GM23338 (cell line): ENCODE data around the gene POLR1A. TPM values are rescaled to one million over a fixed set of nuclear protein-coding genes. Genes with fewer than 3 reads are reported as not detected.

Experiments used
- ATAC-seq: fragments of 200-7000 bp; cut with Tn5 transposase; 3 replicates; pipeline ENCODE4 v1.9.1; 2020
- DNase-seq: peaks from one replicate; pipeline ENCODE4 v3.0.0-alpha.2; 2015; ENCODE audit warnings: low spot score
- H2AFZ ChIP-seq: fragments of 200-600 bp; sonication (generic); 2 replicates; pipeline ENCODE4 v1.8.0; 2016; ENCODE audit warnings: antibody characterized with exemption, mild to moderate bottlenecking, moderate library complexity
- H3F3A ChIP-seq: fragments of 200-600 bp; sonication (generic); replicated peaks from 2 replicates; pipeline ENCODE4 v1.8.0; 2017; ENCODE audit warnings: antibody characterized with exemption, mixed run types, low read depth
- H3K27ac ChIP-seq: fragments of 200-600 bp; sonication (generic); 2 replicates; pipeline ENCODE4 v1.6.1; 2016; ENCODE audit warnings: low read depth
- H3K27me3 ChIP-seq: fragments of 200-600 bp; sonication (generic); 2 replicates; pipeline ENCODE4 v1.8.0; 2016; ENCODE audit warnings: mild to moderate bottlenecking, mixed run types, moderate library complexity; ENCODE audit not compliant: insufficient read depth
- H3K36me3 ChIP-seq: fragments of 200-600 bp; sonication (generic); 2 replicates; pipeline ENCODE4 v1.8.0; 2016; ENCODE audit warnings: mild to moderate bottlenecking; ENCODE audit not compliant: insufficient read depth
- H3K4me1 ChIP-seq: fragments of 200-600 bp; sonication (generic); 2 replicates; pipeline ENCODE4 v1.8.0; 2016; ENCODE audit warnings: mild to moderate bottlenecking, moderate library complexity; ENCODE audit not compliant: insufficient read depth
- H3K4me2 ChIP-seq: fragments of 200-600 bp; sonication (generic); 2 replicates; pipeline ENCODE4 v1.7.1; 2017; ENCODE audit warnings: mixed run types
- H3K4me3 ChIP-seq: fragments of 200-600 bp; sonication (generic); 2 replicates; pipeline ENCODE4 v1.6.1; 2016; ENCODE audit warnings: mixed run types
- H3K79me2 ChIP-seq: fragments of 200-600 bp; sonication (generic); replicated peaks from 2 replicates; pipeline ENCODE4 v1.8.0; 2017; ENCODE audit warnings: mild to moderate bottlenecking; ENCODE audit not compliant: insufficient read depth
- H3K9me2 ChIP-seq: fragments of 200-600 bp; sonication (generic); 2 replicates; pipeline ENCODE4 v1.8.0; 2017; ENCODE audit not compliant: insufficient read depth
- H4K20me1 ChIP-seq: fragments of 200-600 bp; sonication (generic); replicated peaks from 2 replicates; pipeline ENCODE4 v1.8.0; 2017; ENCODE audit warnings: mild to moderate bottlenecking; ENCODE audit not compliant: insufficient read depth
- H3K27ac Mint-ChIP-seq: 2 replicates; pipeline ENCODE4 v1.8.0; 2020; ENCODE audit warnings: inconsistent platforms, mild to moderate bottlenecking, moderate library complexity, mixed read lengths
- H3K27me3 Mint-ChIP-seq: 3 replicates; pipeline ENCODE4 v1.8.0; 2022; ENCODE audit warnings: low read depth, mild to moderate bottlenecking, moderate library complexity, mixed read lengths, inconsistent platforms; ENCODE audit not compliant: insufficient read depth, poor library complexity
- H3K36me3 Mint-ChIP-seq: 3 replicates; pipeline ENCODE4 v1.8.0; 2021; ENCODE audit warnings: low read depth, mild to moderate bottlenecking, inconsistent platforms, moderate library complexity, mixed read lengths
- H3K4me1 Mint-ChIP-seq: 3 replicates; pipeline ENCODE4 v1.8.0; 2020; ENCODE audit warnings: mild to moderate bottlenecking, inconsistent platforms, mixed read lengths
- H3K4me3 Mint-ChIP-seq: 3 replicates; pipeline ENCODE4 v1.8.0; 2021; ENCODE audit warnings: moderate library complexity, mild to moderate bottlenecking, inconsistent platforms, mixed read lengths
- H3K9me3 Mint-ChIP-seq: 3 replicates; pipeline ENCODE4 v1.8.0; 2020; ENCODE audit warnings: moderate library complexity, mild to moderate bottlenecking, inconsistent platforms, mixed read lengths
- EZH2 ChIP-seq: fragments of 200-600 bp; sonication (generic); IDR thresholded peaks from one replicate; pipeline ENCODE4 v1.8.0; 2017; ENCODE audit warnings: antibody characterized with exemption, mild to moderate bottlenecking, low read depth; ENCODE audit not compliant: unreplicated experiment
- EZH2phosphoT487 ChIP-seq: fragments of 200-600 bp; sonication (generic); IDR thresholded peaks from one replicate; pipeline ENCODE4 v1.8.1; 2018; ENCODE audit warnings: antibody characterized with exemption; ENCODE audit not compliant: unreplicated experiment
- JUNB ChIP-seq: IDR thresholded peaks from one replicate; pipeline ENCODE4 v1.6.1; 2016; ENCODE audit warnings: antibody characterized with exemption; ENCODE audit not compliant: unreplicated experiment
- NANOG ChIP-seq: IDR thresholded peaks from 2 replicates; pipeline ENCODE4 v1.6.1; 2016; ENCODE audit warnings: antibody characterized with exemption, borderline replicate concordance
- REST ChIP-seq: IDR thresholded peaks from one replicate; pipeline ENCODE4 v1.6.1; 2018; ENCODE audit warnings: antibody characterized with exemption; ENCODE audit not compliant: unreplicated experiment
- STAT1 ChIP-seq: IDR thresholded peaks from one replicate; pipeline ENCODE4 v1.6.1; 2016; ENCODE audit warnings: antibody characterized with exemption; ENCODE audit not compliant: unreplicated experiment
- ZNF114 ChIP-seq: fragments of 250-450 bp; sonication (Bioruptor Pico); IDR thresholded peaks from 2 replicates; pipeline ENCODE4 v1.5.0; 2020; ENCODE audit warnings: mild to moderate bottlenecking, moderate library complexity
- ZNF331 ChIP-seq: fragments of 250-450 bp; sonication (Bioruptor Pico); IDR thresholded peaks from 2 replicates; pipeline ENCODE4 v1.5.0; 2020; ENCODE audit warnings: low read depth, mild to moderate bottlenecking, moderate library complexity
- polyA plus RNA-seq: library from polyadenylated mRNA; unstranded; fragments of >200 nt; fragmentation: Nextera tagmentation; extraction: Ambion mirVana; gene quantifications from 2 replicates; pipeline ENCODE4 v1.2.1, GENCODE V29; 2016
- total RNA-seq: library from RNA; depleted of rRNA; stranded (reverse); fragments of >200 nt; shearing (Covaris generic); gene quantifications from 2 replicates; pipeline ENCODE4 v1.2.3, GENCODE V29; 2014
- TF ChIP-seq, protein P1 (sequence below), 2 experiments: fragments of 200-600 bp in 1 of 2; sonication (generic) in 1 of 2; conservative IDR thresholded peaks; 2 replicates each; pipeline versions ENCODE4 v1.5.1 to v1.6.1; 2016 to 2017; ENCODE audit warnings: antibody characterized with exemption in 2 of 2, low read depth in 2 of 2, mild to moderate bottlenecking in 2 of 2, moderate library complexity in 1 of 2

The POLR1A gene
- total and polyA plus RNA-seq, 2 experiments from 2014 or later = 13.8 to 43.2 TPM

DNA sequence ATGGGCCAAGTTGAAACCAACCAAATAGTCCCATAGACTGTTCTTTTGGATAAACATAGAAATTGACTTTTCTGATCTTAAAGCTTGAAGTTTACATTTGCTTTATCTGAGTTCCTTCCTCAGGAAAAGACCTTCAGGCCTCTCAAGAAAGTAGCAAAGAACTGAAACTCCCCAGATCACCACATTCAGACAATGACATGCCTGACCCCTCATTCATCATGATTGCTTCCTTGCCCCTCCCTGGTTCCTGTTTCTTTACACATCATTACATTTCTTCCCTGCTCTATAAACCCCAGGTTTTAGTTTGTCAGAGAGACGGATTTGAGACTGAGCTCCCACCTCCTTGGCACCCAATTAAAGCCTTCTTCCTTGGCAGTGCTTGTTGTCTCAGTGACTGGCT lies 133.3 kb downstream of the POLR1A start:
- Mint-ChIP-seq H3K27ac (no peak overlapping the region), H3K36me3 (no peaks in the 10 kb centered on the region; the same call in 2 of the 3 replicates)

More for the DNA sequence above, 133.3 kb downstream of the POLR1A start:
- Histone ChIP-seq H3K4me1 (no peaks in the 10 kb centered on the region), H3K9me2 (0 out of 2 replicates have a peak, but pooled peaks cover 3% of the 10 kb centered on the region), H3K4me2 (no peak overlapping the region), H3K79me2 (no peaks in the 10 kb centered on the region), H4K20me1 (no peaks in the 10 kb centered on the region), H3F3A (no peaks in the 10 kb centered on the region), H3K27me3 (no peaks in the 10 kb centered on the region), H3K36me3 (no peaks in the 10 kb centered on the region; the same call in 1 of the 2 replicates), H3K4me3 (no peak overlapping the region), H2AFZ (no peak overlapping the region), H3K27ac (no peak overlapping the region)
- DNase-seq (no peak), ATAC-seq (no peak)
- H3K4me3 Mint-ChIP-seq = no peak overlapping the region
- H3K9me3 Mint-ChIP-seq = peaks cover 19% of the 10 kb centered on the region
- H3K27me3 Mint-ChIP-seq = peaks cover 2% of the 10 kb centered on the region
- TF ChIP-seq JUNB (no peak), NANOG (no peak), REST (no peak), EZH2 (no peak), STAT1 (no peak), ZNF114 (no peak), EZH2phosphoT487 (no peak), ZNF331 (CRISPR knock-in tag) (no peak)
- TF ChIP-seq, protein P1, sequence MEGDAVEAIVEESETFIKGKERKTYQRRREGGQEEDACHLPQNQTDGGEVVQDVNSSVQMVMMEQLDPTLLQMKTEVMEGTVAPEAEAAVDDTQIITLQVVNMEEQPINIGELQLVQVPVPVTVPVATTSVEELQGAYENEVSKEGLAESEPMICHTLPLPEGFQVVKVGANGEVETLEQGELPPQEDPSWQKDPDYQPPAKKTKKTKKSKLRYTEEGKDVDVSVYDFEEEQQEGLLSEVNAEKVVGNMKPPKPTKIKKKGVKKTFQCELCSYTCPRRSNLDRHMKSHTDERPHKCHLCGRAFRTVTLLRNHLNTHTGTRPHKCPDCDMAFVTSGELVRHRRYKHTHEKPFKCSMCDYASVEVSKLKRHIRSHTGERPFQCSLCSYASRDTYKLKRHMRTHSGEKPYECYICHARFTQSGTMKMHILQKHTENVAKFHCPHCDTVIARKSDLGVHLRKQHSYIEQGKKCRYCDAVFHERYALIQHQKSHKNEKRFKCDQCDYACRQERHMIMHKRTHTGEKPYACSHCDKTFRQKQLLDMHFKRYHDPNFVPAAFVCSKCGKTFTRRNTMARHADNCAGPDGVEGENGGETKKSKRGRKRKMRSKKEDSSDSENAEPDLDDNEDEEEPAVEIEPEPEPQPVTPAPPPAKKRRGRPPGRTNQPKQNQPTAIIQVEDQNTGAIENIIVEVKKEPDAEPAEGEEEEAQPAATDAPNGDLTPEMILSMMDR (conservative IDR thresholded peaks at IDR 0.05; ENCODE audit: low read depth in 2 of 2) = no peak
- H3K4me1 Mint-ChIP-seq = no peaks in the 10 kb centered on the region
